OCI-LY3 (cell line): ENCODE data around the gene AREL1.

Source experiments
- EZH2phosphoT487 ChIP-seq: fragments of 200-600 bp; shearing (Covaris generic); IDR thresholded peaks from 2 replicates; pipeline ENCODE4 v1.6.1; 2018; ENCODE audit warnings: antibody characterized with exemption, mixed run types, low read depth
- TF ChIP-seq, protein P1 (sequence below): fragments of 200-600, 300-600 bp; sonication (generic); IDR thresholded peaks from 2 replicates; pipeline ENCODE4 v1.5.1; 2014; ENCODE audit warnings: antibody characterized with exemption, low read length, low read depth

DNA sequence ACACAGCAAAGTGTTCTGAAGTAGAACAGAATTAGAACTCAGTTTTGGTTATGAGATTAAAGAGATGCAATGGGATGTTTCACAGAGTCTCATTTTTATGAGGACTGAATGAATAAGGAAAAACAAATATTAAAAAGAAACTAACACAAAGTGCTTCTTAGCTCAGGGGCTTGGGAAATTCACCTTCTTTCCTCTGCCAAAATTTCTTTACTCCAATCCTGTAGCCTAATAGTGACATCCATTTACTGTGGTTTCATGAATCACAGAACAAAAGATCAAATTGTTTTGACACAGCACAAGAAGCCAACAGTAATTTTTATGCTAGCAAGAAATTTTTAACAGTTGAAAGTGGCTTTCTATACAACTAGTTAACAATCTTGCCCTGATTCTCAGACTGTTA, 37.7 kb downstream of the AREL1 start:
- TF ChIP-seq, protein P1, sequence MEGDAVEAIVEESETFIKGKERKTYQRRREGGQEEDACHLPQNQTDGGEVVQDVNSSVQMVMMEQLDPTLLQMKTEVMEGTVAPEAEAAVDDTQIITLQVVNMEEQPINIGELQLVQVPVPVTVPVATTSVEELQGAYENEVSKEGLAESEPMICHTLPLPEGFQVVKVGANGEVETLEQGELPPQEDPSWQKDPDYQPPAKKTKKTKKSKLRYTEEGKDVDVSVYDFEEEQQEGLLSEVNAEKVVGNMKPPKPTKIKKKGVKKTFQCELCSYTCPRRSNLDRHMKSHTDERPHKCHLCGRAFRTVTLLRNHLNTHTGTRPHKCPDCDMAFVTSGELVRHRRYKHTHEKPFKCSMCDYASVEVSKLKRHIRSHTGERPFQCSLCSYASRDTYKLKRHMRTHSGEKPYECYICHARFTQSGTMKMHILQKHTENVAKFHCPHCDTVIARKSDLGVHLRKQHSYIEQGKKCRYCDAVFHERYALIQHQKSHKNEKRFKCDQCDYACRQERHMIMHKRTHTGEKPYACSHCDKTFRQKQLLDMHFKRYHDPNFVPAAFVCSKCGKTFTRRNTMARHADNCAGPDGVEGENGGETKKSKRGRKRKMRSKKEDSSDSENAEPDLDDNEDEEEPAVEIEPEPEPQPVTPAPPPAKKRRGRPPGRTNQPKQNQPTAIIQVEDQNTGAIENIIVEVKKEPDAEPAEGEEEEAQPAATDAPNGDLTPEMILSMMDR, result no peak
- TF ChIP-seq EZH2phosphoT487, result no peak
